Limb (tissue), 2 donors: ENCODE measurements around the gene CNTFR.
A peak's percentile ranks its signal among the peaks of the same experiment; 100 is the strongest.

Experiments
- DNase-seq, 2 donors: peaks; one replicate each; pipeline ENCODE4 v3.0.0-alpha.2; 2016; ENCODE audit errors: extremely low spot score in 2 of 2

Gene CNTFR

DNA sequence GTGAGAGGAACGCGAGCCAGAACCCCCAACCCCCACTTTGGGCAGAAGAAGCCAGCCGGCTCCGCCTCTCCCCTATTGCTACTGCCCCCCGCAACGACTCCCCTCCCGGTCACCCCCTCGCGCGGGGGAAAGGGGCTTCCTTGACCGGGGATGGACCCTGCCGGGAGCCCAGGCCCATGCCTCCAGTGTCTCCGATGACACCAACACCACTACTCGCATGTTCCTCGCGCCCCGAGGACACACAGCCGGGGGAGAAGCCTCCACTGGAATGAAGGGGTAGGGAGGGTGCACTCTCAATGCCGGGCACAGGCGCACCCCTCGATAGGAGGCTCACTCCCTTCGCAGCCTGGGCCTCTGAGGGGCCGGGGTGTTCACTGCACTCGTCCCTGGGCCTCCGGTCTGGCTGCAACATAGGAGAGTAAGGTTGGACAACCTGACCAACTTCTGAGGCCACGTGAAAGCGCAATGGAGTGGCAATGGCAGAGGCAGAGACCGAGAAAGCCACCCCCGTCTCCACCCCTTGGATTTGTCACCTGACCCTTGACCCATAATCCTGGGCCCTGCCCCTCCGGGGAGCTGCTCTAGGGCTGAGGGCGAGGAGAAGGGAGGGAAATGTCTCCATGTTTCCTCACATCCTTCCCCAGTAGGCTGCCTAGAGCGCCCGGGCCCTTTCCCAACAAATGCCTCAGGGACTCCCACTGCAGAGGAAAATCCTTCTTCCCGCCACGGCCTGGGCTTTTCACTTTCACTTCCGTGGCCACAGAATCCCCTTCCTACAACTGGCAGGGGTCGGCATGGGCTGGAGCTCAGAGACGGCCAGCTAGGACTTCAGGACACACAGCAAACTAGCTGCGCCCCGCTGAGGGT lies 1.1 kb upstream of the CNTFR start:
- no peak for DNase-seq

- DNase-seq, result peak in 1 of 2 donors; percentile 70
Observed at GRCh38 chr9:34588671-34589635, 571 bp downstream of the CNTFR start.

DNA sequence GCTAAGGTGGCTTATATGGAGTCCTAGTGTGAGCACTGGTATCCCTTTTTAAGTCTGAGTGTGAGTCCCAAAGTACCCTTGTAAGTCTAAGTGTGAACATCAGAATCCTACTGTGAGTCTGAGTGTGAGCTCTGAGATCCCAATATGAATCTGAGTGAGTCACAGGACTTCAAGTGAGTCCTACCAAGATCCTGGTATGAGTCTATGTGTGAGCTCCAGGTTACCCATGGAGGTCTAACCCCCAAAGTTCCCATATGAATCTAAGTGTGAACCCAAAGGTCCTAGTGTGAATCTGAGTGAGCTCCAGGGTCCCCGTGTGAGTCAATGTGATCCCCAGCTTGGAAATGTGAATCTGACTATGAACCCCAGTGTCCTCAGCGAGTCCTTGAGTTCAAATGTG lies 2.3 kb downstream of the CNTFR start:
- DNase-seq, result no peak

DNA sequence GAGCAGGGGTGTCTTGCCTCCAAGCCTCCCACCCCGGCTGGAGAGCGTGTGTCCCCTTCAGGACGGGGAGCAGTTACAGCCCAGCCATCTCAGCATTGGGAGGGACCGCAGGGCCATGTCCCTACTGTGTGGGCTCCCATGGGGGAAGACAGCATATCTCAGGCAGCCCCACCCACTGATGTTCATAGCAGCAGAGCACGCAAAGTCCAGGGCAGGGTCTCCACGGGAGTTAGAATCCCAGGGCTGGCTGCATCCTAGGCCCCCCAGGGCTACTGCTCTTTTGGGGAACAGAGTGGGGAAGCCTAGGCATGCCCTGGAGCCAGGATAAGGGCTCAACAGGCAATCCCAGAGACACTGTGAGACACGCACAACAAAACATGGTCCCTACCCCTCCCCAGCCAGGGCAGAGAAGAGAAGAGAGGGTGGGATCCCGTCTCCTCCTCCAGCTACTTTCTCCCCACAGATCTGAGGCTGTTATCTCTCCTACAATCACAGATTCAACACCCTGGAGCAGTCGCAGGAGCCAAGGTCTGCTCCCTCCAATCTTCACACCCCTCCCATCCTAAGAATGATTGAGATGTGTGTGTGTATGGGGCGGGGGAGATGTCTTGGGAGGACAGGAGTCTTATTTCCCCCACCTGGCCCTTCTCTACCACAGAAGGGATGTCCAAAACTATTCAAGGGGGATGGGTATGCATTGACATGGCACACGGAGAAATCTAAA lies 3.4 kb downstream of the CNTFR start:
- no peak for DNase-seq

- no peak for DNase-seq
Observed at GRCh38 chr9:34584970-34585369, 4.6 kb downstream of the CNTFR start.

DNA sequence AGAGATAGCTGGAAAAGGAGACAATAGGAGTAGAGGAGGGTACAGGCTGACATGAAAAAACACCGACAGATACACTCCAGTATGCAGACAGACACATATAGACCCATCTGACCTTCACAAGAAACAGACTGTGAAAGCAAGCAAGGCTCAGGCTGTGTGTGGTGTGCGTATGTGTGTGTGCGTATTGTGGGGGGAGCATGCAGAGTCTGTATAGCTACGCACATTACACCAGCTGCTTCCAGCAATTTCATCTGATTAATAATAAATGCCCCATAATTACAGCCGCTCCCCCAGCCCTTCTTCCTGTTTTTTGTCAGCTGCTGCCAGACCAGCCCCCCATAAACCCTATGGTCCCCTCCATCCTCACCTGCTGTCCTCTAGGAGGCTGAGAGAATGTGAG lies 6.7 kb downstream of the CNTFR start:
- DNase-seq, result no peak

GRCh38 chr9:34581318-34581717 lies 8.2 kb downstream of the CNTFR start:
- DNase-seq, result no peak

DNA sequence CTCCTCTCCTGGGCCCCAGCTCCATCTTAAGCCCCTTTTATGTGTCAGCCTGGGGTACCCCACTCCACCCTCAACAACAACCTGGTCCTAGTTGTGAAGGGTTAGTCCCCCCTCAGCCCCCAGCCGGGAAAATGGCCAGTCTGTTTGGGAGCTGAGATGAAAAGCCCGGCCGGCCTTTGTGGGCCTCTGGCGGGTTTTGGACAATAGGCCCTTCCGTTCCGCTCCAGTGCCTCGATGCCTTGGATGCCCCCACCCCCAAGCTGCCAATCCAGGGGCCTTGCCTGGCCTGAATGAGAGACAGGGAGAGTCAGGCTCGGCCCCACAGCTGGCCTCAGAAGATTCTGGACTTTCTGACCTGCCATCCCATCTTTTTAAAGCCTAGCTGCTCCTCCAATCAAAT lies 9.2 kb downstream of the CNTFR start:
- no peak for DNase-seq

DNA sequence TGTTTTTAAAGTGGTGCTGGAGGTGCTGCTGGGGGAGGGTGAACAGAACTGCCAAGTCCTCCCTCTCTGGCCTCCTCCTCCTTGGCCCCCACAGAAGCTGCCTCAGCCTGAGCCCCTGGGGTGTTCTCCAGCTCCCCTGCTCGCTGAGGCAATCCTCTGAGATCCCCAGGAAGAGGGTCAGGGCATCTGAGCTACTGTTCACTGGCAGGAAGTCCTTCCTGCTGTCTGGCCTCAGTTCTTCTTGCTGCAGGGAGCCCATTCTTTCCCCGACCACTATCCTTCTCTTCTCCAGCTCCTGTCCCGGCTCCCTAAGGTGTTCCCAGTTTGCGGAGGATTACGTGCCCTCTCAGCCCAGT lies 9.7 kb downstream of the CNTFR start:
- DNase-seq, result no peak

- DNase-seq, result peak in 1 of 2 donors; percentile 69
Observed at GRCh38 chr9:34579104-34579807, 10.3 kb downstream of the CNTFR start.

DNA sequence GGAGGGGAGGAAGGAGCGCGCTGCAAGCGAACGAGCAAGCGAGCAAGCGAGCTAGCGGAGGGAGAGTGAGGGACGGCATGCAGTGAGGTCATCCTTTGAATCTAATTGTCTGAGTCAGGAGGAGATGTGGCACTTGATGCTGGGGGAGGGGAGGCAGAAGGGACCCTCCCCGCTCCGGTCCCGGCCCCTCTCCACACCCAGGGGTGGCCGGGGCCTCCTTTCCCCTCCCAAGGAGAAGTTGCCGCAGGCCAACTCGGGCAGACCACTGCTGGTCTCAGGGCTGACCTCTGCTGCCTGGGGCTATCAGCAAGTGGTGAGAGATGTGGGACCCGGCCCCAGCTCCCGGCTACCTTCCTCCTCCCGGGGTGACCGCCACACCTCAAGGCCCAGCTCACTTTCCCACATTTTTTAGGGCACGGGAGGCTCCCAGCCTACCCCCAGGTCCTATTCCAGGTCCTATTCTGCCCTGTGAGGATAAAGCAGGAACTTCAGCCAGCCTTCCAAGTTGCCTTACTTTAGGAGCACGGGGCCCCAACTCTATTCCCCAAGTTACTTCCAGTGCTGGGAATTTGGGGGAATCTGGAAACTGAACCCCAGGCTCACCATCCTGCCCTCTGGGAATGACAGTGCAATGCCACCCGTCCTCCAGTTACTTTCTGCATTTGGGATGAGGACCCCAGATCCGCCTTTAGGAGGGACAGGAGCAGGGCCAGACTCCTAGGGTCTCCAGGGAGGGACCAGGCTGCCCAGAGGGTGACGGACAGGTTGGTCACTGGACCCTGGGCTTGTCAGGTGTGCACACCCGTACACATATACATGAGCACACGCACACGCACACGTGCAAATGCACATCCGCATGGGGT lies 11.1 kb downstream of the CNTFR start:
- peak in 1 of 2 donors; percentile 71 for DNase-seq

GRCh38 chr9:34577400-34578240 lies 11.9 kb downstream of the CNTFR start:
- peak in 1 of 2 donors; percentile 86 for DNase-seq

DNA sequence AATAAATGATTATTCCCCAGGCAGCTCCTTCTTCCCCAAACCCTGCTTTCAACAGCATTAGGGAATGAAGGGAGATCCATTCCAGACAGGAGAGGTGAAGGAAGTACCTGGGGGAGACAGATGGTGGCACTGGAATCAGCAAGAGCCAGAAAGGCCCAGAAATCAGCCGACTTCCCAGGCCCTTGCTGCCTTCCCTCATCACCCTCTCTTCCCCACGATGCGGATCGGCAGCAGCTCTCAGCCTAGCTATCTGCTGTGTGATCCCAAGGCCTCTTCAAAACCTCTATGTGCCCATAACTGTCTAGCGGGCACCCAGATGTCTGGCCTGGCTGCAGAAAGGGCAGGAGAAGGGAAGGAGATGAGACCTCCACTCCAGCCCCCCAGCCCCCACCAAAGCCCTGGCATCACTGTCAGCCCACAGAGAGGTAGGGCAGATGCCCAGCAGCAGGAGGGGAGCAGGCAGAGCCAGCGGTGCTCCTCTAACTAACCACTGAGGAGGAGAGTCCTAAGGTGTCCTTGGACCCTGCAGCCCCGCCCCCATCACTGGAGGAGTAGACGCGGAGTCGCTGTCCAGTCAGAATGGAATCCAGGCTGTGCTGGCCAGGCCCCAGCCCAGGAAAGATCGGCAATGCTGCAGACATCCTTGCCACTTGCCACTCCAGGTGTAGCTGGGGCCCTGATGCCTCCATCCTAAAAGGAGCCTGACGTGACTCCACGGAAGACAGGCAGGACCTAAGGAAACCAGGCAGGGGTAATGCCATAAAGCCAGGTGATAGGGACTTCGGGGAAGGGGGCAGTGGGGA lies 12.7 kb downstream of the CNTFR start:
- DNase-seq, result no peak

GRCh38 chr9:34575862-34576596 lies 13.5 kb downstream of the CNTFR start:
- no peak for DNase-seq

DNA sequence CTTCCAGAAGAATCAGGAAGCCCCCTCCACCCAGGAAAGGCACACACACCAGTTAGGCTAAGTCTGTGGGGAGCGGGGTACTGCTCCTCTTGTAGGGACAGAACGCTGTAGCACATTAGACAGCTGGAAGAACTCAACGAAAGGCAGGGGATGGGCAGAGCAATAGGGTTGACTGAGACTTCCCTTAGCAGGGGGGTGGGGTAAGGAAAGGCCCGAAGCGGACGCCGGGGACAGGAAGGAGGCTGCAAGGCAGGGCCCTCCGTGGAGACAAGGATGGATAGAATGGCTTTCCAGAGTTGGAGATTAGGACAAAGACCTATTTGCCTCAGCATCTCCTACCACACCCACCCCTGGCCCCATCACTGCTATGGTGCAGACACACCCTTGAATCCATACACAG lies 14.3 kb downstream of the CNTFR start:
- no peak for DNase-seq

- DNase-seq, result no peak
Observed at GRCh38 chr9:34574571-34574970, 15.0 kb downstream of the CNTFR start.

- no peak for DNase-seq
Observed at GRCh38 chr9:34573599-34574325, 15.8 kb downstream of the CNTFR start.
